ENCODE data around the gene GUCY2F. TPM values are rescaled to one million over a fixed set of nuclear protein-coding genes. Genes with fewer than 3 reads are reported as not detected.

Gene GUCY2F
- total RNA-seq, 1 donor from 2014 or later: not detected

GRCh38 chrX:109344678-109345077 lies 137.2 kb downstream of the GUCY2F start:
- intact Hi-C loops (cut with micrococcal nuclease): no loop called here

DNA sequence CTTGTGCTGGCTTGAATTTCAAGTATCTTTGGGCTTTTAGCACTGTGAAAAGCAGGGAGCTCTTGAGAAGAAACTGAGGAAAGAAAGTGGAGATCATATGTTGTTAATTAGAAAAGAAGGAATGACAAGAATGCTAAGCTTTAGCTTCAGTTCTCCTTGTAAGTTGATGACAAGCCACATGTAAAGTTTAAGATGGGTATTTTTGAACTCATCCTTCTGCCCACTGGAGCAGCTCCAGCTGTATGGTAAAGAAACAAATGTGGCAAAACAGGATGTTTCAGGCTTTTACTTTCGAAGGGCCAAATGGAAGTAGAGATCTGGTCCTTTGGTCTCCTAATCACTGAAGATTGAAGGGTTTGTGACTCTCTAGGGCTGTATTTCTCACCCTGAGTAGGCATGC lies 137.8 kb downstream of the GUCY2F start:
- intact Hi-C loops (cut with micrococcal nuclease): no loop called here

GRCh38 chrX:109343671-109344070 lies 138.2 kb downstream of the GUCY2F start:
- intact Hi-C loops (cut with micrococcal nuclease): no loop called here

- intact Hi-C loops (cut with micrococcal nuclease): no loop called here
These were observed 145.7 kb downstream of the GUCY2F start for GRCh38 chrX:109336141-109336540.

- intact Hi-C loops (cut with micrococcal nuclease): no loop called here
These were observed 154.6 kb downstream of the GUCY2F start for GRCh38 chrX:109327251-109327650.

Other genes with a start within 250 kb of the GUCY2F start
- 11.8 and 15.1 TPM in 2 replicates for gene NXT2, start 54.8 kb upstream of the GUCY2F start, total RNA-seq
- gene KCNE5, start 143.1 kb upstream of the GUCY2F start, total RNA-seq: 0.37 and 0.42 TPM in 2 replicates

All from T-helper 1 cell treated with Interleukin-12 subunit alpha and Interleukin-12 subunit beta and Interleukin-4 antibody, amounts not matched to agents 30 ng/mL and 1 ng/mL, for 36 hours (primary cell).